GM19397 (cell line): Measurements from ENCODE around the gene ZNF202.
"Not testable (repeated sequence)": the region's sequence is repeated elsewhere in the genome, so short reads cannot be mapped to it uniquely, and the experiment has no call there.

Source experiments
- ATAC-seq: cut with Tn5 transposase; IDR thresholded peaks from one replicate; pipeline ENCODE4 v1.9.1; 2021; ENCODE audit warnings: mild to moderate bottlenecking, moderate library complexity; ENCODE audit not compliant: unreplicated experiment

The ZNF202 gene

DNA sequence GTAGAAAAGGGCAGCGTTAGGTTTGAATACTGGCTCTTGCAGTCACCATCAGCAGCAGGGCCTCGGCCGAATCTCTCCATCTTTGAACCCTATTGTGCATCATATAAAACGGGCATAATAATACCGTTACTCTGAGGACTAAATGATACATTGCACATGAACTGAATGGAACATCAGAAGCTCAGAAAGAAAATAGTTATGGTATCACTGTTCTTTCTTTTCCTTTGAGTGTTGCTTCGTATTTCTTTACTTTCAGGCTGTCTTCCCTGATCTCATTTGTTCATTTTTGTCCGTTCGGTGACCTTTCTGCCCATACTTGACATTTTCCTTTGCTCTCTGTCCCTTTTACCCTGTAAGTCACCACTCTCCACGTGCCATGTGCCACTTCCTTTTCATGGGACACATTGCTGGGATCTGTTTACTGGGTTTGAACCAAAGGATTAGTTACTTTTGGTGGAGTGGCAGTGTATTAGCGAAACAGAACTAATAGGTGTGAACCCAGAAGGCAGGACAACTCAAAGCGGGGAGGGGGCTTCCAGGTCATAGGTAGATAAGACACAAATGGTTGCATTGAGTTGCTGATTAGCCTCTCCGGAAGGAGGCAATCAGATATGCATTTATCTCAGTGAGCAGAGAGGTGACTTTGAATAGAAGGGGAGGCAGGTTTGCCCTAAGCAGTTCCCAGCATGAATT is 717 bp upstream of the ZNF202 start:
- no peak for ATAC-seq

DNA sequence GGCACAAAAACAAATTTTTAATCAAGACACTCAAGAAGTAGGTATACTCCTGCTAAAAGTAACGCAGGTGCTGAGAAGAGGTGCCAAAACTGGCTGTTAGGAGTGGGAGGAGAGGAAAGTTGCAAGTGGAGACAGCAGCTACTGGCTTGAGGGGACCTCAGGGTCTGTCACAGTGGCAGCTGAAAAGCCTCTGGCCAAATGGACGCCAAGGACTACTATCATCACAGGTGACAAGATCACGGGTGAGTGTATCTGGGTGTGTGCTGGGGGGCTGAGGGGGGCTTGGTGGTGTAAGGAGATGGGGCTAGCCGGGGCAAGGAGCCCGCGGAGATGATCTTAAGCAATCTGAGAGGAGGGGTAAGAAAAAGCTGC is 687 bp downstream of the ZNF202 start:
- no peak for ATAC-seq

DNA sequence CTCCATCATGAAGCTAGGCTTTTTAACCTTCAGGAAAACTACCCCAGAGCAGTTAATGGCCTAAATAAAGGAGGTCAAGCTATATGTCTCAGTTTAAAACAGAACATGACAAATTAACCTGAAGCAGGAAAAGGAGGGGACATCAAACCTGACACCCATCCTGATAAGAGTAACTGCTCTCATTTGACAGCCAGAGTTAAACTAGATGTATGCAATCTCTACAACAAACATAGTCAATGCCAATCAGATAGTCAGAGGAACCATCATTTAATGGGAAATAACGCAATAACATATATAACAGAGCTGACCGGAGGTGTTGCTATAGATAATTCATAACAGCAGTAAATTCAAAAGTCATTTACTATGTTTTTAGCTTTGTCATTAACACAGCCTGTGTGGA is 3.1 kb downstream of the ZNF202 start:
- no peak for ATAC-seq

DNA sequence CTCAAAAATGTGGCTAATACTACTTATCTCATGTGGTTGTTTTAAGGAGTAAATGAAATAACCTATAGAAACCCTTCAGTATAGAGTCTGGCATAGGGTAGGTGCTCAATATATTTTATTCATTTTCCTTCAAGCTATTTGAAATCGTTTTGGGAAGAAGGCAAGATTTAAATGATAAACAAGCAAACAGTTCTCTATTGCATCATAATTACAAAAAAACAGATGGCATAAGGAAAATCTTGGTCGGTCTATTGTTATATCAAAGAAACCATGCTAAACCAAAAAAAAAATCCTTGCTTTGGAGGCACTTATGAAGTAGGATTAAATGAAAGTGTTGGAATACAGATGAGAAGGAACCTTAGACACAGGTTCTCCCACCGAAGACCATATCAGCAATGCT is 4.7 kb downstream of the ZNF202 start:
- no peak for ATAC-seq

DNA sequence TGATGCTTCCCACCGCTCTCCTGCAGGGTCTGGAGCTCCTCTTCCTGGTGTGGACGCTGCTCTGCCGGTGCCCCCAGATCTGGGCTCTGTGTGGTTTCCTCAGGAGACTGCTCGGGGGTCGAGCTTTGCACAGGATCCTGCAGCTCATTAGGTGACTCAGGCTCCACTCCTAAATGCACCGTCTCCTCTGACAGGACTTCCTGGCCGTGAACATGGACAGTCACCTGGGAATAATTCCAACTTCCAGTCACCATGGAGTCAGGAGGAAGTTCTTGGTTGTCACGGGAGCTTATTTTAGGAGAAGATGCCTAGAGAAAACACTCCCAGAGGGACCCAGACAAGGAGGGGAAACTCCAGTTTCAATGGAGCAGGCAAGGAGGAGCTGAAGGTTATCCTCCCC is 11.9 kb downstream of the ZNF202 start:
- ATAC-seq = no peak

DNA sequence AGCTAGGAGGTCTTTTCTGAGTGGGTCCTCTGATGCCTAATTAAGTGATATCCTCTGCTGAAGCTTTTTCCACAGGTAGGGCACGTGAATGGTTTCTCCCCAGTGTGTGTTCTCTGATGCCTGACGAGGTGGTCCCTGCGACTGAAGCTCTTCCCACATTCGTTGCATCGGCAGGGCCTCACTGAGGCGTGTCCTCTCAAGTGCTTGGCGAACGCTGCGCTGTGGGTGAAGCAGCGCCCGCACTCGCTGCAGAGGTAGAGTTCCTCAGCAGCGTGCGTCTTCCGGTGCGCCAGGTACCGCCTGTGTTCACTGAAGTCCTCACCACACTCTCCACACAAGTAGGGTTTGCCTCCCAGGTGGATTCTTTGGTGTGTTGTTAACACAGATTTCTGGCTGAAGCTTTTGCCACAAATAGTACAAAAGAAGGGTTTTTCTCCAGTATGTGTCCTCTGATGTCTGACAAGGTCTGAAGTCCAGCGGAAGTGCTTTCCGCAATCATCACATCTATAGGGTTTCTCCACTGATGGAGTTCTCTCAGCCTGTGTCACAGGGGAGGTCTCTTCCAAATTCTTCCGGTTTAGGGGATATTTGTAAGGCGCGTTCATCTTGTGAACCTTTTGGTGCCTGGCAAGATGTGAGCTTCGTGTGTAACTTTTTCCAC is 15.3 kb downstream of the ZNF202 start:
- ATAC-seq = no peak

DNA sequence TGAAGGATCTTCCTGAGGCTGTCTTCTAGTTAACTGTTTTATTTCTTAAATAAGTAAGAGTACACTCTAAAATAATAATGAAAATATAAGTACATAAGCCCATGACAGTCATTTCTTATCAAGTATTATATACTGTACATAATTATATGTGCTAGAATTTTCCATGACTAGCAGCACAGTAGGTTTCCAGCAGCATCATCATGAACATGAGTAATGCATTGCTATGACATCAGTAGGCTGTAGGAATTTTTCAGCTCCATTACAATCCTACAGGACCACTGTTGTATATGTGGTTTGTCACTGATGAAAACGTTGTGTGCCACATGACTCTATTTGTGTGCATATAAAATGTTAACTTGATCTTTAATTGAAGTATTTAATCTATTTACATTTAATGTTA is 22.0 kb downstream of the ZNF202 start:
- no peak for ATAC-seq

DNA sequence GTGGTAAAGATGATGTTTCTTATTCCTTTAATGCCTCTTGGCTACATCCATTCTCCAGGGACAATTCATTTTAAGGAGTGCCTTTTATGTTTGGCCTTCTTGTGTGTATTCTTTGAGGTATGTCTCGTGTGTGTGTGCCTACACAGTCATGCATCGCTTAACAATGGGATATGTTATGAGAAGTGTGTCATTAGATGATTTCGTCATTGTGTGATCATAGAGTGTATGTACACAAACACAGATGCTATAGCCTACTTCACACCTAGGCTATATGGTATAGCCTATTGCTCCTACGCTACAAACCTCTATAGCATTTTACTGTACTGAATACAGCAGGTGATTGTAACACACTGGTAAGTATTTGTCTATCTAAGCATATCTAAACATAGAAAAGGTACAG is 23.0 kb downstream of the ZNF202 start:
- no peak for ATAC-seq

DNA sequence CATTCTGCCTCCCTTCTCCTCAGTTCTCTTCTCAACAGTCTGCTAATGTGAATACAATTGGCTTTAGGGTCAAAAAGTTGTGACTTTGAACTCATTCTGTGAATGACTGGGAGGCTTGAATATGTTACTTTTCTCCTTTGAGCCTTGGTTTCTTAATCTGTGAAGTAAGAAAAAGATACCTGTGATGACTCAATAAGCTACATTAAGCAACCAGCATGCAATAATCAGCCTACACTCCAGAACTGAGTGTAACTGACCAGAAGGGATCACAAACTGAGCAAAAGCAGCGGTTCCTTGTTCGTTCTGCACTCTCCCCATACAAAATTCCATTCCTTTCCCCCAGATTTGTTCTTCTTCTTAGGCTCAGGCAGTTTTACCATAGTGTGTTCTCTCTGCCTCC is 23.4 kb downstream of the ZNF202 start:
- ATAC-seq = no peak

DNA sequence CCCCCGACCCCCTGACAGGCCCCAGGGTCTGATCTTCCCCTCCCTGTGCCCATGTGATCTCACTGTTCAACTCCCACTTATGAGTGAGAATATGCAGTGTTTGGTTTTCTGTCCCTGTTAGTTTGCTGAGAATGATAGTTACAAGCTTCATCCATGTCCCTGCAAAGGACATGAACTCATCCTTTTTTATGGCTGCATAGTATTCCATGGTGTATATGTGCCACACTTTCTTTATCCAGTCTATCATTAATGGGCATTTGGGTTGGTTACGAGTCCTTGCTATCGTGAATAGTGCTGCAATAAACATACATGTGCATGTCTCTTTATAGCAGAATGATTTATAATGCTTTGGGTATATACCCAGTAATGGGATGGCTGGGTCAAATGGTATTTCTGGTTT is 28.8 kb downstream of the ZNF202 start:
- ATAC-seq = not testable (repeated sequence)

DNA sequence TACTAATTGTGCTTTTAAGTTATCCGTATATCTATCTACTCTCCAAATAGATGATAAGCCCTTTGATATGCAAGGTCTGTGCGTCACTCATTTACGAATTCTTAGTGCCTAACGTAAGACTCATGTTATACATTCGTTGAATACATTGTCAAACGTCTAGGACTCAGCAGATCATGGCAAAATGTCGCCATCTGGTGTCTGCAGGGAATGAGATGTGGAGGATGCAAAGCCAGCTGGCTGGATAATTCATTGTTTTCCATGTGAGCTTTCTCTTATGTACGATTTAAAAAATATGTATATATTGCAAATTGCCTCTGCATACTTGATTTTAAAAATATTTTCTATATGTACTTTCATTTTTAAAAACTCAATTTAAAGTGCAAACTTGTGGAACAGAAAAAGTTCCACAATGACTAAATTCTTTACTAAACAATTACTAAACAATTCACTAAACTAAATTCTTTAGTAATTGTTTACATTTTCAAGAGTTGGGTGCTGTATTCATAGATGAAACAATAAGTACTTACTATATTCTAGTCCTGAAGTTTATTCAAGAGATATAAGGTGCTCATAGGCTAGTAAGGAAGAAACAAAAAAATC is 33.8 kb downstream of the ZNF202 start:
- no peak for ATAC-seq

DNA sequence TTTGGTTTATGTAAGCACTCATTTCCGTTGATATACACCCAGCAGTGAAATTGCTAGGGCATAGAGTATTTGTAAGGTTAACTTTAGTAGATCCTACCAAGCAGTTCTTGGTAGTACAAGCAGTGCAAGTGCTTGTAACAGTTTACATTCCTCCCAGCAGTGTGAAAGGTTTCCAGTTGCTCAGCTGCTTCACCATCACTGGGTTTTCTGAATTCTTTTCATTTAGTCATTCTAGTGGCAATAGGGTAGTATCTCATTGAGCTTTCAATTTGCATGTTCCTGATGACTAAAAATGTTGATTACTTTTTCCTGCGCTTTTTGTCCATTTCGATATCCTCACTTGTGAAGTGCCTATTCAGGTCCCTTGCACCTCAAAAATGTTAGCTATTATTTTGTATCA is 34.3 kb downstream of the ZNF202 start:
- no peak for ATAC-seq

DNA sequence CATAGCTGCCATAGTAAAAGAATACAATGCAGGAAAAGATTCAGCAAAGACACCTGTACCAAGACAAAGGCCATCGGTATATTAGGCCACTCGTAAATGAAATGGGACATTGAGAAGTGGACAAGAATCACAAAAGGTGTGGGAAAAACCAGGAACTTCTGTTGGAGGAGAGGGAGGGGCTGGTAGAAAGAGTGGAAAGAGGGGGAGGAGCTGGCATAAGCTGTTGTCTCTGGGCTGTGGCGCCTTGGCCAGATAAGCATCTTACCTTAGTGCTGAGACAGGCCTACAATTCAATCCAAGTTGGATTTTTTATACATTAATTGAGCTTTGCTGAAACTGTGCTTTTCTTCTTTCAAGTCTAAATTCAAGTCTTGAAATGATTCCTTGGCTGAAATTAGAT is 37.1 kb downstream of the ZNF202 start:
- ATAC-seq = no peak

DNA sequence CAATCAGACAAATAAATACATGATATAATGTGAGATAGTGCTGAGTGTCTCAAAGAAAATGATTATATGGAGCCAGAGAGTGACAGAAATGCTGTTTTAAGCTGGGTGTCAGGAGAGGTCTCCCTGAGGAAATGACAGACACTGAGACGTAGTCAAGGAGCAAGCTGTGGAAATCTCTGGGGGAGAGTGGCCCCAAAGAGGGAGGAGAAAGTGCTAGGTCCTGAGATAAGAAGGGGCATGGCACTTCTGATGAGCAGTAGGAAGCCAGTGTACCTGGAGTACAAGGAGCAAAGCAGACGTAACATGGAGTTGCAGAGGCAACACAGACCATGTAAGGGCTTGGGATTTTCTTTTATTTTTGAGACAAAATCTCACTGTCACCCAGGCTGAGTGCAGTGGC is 38.8 kb downstream of the ZNF202 start:
- no peak for ATAC-seq

DNA sequence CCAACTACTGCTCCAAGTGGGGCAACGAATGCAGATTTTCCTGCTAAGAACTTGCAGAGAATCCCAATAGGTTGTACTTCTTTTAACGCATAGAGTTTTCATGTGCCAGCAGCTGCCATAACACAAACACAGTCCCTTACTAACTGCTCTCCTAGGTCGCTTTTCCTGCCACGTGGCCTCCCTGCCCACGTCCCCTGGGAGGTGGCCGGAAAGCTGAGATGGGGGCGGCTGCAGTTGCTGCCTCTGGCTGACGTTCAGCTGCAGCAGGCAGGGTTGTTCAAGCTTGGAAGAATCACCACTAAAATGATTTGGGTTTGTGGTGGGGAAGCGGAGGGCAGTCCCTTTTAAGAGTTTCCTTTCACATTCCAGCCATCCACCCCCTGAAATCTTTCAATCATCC is 39.3 kb downstream of the ZNF202 start:
- ATAC-seq = no peak

DNA sequence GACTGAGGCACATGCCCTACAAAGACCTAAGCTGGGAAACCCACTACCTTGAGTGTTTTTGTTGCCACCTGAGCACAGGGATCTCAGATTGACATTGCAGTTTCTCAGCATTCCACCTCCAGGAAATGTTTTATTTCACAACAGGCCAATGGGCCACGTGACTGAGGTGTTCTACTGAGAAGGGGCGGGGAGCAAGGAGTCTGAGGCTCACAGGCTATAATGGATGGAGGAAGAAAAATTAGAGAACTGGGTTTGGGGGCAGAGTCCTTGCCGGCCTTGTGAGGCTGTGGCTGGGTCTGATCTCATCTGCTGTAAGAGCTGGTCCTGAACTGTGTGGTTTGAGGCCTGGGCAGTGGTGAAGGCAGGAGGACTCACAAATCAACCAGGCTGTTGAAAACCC is 40.7 kb downstream of the ZNF202 start:
- no peak for ATAC-seq

DNA sequence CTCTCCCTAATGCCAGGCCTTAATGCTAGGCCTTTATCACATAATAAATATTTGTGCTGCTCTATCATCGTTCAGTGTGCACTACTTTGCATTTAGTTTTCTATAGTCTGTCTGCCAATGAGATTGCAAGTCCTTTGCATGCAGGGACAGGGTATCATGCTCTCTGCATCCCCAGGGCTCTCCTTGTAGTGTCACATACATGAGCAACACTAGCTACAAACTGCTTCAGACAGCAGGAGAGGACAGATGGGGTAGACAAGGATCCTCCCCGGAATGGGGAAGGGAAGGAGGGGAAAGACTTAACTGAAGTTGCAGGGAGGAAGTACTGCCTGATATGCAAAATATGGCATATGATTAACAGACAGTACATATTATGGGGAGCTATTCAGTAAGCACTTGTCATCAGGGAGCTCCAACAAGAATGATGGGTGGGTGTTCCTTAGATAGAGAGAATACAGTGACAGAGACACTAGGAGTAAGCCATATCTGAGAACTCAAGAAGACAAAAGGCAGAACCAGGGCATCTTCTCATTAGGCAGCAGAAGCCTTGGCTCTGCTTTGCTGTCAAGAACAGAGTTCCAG is 42.8 kb downstream of the ZNF202 start:
- no peak for ATAC-seq

DNA sequence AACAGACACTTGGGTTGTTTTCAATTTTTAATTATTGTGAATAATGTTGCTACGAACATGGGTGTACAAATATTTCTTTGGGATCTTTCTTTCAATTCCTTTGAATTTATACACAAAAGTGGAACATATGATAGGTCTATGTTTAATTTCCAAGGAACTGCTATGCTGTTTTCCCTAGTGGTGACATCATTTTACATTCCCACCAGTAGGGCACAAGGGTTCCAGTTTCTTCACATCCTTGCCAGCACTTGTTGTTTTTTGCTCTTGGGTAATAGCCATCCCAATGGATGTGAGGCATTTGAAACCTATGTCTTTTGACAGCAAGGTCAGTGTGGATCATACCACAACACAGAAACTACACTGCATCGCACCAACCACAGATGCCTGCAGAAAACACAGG is 45.3 kb downstream of the ZNF202 start:
- ATAC-seq = no peak

DNA sequence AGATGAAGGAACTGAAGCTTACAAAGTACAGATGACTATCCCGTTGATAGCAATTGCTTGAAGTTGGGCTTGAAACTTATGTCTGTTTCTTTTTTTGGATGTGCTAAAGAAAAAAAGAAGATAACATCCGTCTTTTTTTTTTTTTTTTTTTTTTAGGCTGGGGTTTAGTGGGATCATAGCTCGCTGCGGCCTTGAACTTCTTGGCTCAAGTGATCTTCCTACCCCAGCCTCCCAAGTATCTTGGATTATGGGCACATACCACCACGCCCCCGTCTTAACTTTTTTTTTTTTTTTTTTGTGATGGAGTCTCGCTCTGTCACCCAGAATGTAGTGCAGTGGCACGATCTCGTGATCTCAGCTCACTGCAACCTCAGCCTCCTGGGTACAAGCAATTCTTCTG is 46.2 kb downstream of the ZNF202 start:
- no peak for ATAC-seq

DNA sequence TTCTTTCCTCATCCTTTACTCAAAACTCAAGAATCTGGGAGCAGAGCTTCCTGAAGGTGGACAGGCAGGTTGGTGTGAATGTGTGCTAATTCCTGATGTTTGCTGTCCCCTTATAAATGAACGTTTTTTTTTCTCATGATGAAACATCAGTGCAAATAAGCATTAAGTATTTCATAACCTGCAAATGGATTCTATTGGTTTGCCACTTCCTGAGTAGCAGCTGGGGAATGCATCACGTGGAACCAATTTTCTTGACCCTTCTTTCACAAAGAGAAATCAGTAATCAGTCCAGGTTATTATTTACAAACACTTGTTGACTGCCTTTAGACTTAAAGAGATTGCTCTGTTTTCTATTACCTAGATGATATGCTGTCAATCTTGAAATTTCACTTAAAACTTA is 46.9 kb downstream of the ZNF202 start:
- ATAC-seq = no peak

DNA sequence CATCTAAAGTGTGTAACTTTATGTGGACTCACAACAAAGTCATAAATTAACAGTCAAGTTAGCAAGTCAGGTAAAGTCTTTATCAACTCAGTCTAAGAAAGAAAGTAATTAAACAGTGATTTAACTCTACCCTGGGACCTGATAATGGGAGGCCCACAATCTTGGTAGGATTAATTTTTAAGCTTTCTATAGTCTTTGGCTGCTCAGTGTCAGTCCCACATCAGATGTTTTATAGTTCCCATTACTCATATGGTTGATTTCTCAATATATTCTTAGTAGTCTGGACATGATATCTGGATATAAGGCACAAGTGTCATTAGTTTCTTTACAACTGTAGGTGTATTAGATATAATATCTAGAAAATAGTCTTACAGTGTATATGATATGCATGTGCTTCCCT is 48.5 kb downstream of the ZNF202 start:
- ATAC-seq = no peak

DNA sequence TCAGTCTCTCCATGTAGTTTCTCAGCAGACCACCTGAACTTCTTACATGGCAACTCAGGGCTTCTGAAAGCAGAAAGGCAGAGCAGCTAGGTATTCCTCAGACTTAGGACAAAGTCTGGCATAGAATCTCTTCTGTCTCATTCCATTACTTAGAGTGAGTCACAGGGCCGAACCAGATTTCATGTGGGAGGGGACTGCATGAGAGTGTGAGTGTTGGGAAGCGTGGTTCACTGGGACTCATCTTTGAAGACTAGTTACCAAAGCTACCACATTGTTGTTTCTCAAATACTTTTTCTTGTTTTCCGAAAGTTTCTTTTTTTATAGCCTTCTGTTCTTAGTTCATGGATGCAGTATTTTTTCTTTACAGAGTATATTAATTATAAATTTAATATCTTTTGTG is 51.0 kb downstream of the ZNF202 start:
- ATAC-seq = no peak
